GM18502 (cell line): ENCODE results near the gene SNRPA.

Source experiments
- ATAC-seq: cut with Tn5 transposase; IDR thresholded peaks from one replicate; pipeline ENCODE4 v1.9.1; 2021; ENCODE audit warnings: mild to moderate bottlenecking; ENCODE audit not compliant: unreplicated experiment, poor library complexity

Gene SNRPA

DNA sequence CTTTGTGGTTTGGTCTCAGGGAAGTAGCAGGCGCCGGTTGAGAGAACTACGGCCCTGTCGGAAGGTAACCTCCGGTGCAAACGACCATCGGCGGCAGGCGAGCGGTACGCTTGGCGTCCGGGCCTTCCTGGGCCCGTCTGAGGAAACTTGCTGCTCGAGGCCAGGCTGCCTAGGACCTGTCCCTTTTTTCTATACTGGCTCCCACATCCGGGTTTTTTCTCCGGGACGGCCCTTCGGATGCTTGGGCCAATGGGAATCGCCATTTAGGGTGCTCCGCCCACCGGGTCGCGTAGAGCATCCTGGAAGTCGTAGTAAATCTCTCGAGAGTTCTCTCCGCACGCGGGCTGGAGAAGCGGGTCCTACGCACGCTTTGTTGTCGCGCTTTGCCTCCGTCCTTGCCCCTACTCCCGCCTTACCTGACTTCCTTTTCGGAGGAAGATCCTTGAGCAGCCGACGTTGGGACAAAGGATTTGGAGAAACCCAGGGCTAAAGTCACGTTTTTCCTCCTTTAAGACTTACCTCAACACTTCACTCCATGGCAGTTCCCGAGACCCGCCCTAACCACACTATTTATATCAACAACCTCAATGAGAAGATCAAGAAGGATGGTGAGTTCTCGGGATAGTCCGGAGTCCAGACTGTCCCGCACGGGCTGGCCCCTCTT, at the start of gene SNRPA:
Gene SNRPA, plus strand, starts transcription at position 330 of the 664 bp plus-strand sequence. Its CDS starts 206 bp downstream, at position 536.
- peak; percentile 58 for ATAC-seq

DNA sequence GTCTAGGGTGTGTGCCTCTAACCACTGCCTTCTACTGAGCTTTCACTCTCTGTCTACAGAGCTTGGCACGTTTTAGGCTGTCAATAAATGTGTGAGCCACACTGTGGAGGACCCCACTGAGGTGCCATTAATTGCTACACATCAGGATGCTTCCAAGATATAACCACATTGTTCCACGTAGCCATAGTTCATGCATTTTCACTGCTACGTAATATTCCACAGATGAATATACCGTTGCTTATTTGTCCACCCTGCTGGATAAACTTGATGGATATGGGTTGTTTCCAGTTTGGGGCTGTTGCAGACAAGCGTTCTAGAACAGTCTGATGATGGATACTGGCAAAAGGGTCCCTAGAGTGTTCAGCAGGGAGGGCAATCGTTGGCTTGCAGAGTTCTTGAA, 49.2 kb upstream of the SNRPA start:
- no peak for ATAC-seq

- no peak for ATAC-seq
Measured at GRCh38 chr19:40702337-40703012, 48.5 kb upstream of the SNRPA start.

DNA sequence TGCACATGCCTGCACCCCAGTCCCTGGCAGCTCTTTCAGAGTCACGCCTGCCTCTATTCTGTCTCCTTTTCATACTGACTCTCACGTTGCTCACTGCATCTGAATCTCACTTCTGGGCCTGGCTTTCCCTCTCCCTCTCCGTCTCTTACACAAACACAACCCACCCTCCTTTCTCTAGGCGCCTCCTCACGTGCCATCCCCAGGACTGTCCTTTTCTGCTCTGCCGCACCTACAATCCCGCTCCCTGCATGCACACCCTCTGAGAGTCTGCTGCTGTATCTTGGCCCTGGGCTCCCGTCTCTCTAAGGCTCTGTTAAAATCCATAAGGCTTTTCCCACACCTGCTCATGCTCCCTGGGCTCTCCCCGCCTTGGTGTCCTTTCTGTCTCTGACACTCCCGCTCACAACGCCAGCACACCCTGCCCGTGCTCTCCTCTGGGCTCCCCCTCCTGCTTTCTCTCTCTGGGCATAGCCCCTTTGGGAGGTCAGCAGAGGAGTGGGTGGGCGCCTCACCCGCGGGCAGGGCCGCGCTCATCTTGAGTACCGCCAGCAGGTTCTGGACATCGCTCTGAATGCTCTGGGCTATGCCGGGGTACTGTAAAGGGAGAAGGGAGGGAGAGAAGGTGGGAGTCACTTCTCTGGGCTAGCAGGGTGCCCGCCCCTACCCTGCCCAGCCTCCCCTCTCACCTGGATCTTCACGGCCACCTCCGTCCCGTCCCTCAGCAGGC, 47.8 kb upstream of the SNRPA start:
- ATAC-seq, result no peak

DNA sequence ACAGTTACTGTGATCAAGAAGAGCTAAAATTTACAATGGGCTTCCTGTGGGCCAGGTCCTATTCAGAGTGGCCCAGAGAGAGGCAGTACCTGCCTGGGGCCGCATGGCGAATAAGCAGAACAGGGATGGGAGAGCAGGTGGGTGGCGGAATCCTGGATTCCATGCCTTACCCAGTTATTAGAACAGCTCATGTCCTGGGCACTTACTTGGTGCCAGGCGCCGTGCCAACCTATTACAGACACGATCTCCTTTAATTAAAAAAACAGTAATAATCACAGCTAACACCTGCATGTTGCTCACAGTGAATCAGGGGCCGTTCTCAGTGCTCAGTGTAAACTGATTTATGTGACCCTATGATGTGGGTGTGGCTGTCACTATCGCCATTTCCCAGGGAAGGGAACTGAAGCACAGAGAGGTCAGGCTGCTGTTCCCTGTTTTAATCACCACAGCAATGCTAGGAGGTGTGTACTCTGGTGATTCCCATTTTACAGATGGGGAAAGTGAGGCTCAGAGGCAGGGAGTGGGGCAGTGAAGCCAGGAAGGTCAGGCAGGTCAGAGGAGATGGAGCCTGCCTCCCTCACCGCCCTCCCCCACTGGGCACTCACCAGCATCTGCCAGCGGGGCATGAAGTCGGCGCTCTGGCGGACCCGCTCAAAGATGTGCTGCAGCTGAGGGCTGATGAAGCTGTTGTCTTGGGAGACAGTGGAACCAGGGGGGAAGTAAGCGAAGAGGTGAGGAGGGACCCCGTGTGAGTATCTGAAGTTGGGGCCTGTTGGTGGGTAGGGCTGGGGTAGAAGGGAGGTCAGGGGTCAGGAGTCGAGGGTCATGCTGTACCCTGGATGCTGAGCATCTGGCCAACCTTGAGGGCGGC, 46.3 kb upstream of the SNRPA start:
- ATAC-seq, result no peak

DNA sequence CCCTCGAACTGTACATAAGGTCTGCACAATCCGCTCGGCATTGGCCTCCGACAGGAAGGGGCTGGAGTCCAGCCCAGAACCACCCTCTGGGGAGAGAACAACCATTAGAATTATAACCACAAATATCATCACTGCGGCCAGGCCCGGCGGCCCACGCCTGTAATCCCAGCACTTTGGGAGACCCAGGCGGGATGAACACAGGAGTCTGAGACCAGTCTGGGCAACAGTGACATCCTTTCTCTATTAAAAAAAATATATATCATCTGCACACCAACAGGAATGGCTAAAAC, 45.7 kb upstream of the SNRPA start:
- no peak for ATAC-seq

GRCh38 chr19:40705950-40706619, 44.9 kb upstream of the SNRPA start:
- ATAC-seq, result no peak

DNA sequence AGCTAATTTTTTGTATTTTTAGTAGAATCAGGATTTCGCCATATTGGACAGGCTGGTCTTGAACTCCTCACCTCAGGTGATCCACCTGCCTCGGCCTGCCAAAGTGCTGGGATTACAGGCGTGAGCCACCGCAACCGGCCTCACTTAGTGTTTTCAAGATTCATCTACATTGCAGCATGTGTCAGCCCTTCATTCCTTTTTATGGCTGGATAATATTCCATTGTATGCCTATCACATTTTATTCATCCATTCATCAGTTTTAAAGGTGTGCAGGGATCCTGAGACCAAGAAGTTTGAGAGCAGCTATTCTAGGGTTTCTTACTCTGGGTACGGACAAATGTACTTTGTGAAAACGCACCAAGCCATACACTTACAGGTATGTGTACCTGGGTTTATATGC, 43.4 kb upstream of the SNRPA start:
- ATAC-seq, result no peak

GRCh38 chr19:40709817-40710216, 41.2 kb upstream of the SNRPA start:
- ATAC-seq, result no peak

DNA sequence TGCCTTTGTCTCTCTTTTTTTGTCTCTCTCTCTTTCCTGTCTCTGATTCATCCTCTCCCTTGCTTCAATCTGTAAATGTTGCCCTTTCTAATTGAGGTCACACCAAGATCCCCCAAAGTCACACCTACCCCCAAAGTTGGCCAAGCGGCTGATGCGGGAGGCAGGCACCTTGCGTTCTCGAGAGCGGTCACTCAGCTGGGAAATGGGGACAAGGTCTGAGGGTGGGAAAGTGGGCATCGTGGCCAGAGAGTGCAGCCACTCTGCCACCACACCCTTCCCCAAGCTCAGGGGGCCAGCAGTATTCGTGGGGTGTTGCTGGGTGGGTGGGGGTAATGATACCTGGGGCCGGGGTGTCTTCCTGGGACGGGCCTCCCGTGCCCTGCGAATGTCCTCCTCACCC, 37.1 kb upstream of the SNRPA start:
- no peak for ATAC-seq

GRCh38 chr19:40714441-40715299, 36.3 kb upstream of the SNRPA start:
- peak; percentile 58 for ATAC-seq

- no peak for ATAC-seq
Measured at GRCh38 chr19:40716031-40716481, 34.9 kb upstream of the SNRPA start.

DNA sequence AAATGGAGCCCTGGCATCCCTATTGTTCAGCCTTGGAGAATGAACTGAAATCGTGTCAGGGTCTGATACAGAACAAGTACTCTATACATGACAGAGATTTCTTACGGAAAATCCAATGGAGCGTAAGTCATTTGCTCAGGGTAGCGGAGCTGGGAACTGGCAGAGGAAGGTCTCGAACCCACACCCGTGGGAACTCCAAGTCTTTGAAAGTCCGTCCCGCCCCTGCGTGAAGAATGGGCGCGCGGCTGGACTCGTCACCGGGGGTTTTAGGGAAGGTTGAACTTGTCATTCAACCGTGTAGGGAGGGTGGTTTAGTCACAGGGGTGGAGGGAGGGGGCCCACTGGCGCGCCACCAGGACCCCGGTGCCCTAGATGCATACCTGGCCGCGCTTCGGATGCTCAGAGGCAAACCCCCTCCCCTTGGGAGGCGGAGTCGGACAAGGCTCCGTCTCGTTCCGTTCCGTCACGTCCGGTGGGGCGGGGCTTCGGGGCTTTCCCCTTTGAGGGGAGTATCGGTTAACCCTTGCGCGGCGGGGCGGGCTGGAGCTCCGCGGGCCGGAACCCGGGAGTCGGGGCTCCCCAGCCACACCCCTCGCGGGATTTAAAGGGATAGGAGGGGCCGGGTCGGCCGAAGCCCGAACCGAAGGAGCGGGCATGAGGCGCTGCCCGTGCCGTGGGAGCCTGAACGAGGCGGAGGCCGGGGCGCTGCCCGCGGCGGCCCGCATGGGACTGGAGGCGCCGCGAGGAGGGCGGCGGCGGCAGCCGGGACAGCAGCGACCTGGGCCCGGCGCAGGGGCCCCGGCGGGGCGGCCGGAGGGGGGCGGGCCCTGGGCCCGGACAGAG, 34.3 kb upstream of the SNRPA start, which contains the start of the genes COQ8B and ITPKC:
Gene COQ8B, minus strand, starts transcription at position 405 of the 843 bp plus-strand sequence. CDS start 2,254 bp downstream, outside the sequence.
Gene ITPKC, plus strand, starts transcription at position 631 of the 843 bp plus-strand sequence. Its CDS starts 24 bp downstream, at position 655.
- peak; percentile 71 for ATAC-seq

DNA sequence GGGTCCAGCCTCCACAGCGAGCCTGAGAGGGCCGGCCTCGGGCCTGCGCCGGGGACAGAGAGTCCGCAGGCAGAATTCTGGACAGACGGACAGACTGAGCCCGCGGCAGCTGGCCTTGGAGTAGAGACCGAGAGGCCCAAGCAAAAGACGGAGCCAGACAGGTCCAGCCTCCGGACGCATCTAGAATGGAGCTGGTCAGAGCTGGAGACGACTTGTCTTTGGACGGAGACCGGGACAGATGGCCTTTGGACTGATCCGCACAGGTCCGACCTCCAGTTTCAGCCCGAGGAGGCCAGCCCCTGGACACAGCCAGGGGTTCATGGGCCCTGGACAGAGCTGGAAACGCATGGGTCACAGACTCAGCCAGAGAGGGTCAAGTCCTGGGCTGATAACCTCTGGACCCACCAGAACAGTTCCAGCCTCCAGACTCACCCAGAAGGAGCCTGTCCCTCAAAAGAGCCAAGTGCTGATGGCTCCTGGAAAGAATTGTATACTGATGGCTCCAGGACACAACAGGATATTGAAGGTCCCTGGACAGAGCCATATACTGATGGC, 33.6 kb upstream of the SNRPA start:
- ATAC-seq, result no peak

- no peak for ATAC-seq
Measured at GRCh38 chr19:40717880-40718773, 32.9 kb upstream of the SNRPA start.

GRCh38 chr19:40718774-40719391, 32.1 kb upstream of the SNRPA start:
- no peak for ATAC-seq
